A549 (cell line): Measurements from ENCODE around the gene KCNJ14. TPM values are rescaled to one million over a fixed set of nuclear protein-coding genes. Genes with fewer than 3 reads are reported as not detected.
A peak's percentile ranks its signal among the peaks of the same experiment; 100 is the strongest.

Experiments used
- ATAC-seq, 2 experiments: fragments of 200-7000 bp in 1 of 2; fragments of >200 bp in 1 of 2; cut with Nextera tagmentation in 1 of 2; cut with Tn5 transposase in 1 of 2; 3 replicates each; pipeline versions ENCODE4 v1.8.0 to v1.9.1; 2018 to 2020; ENCODE audit warnings: mild to moderate bottlenecking in 1 of 2, moderate library complexity in 1 of 2
- CTCF ChIA-PET: fragments of 300-600 bp; sonication (Branson Sonifier 250); formaldehyde crosslinking; extraction: SDS; loops from one replicate; lab custom pipeline; 2021; ENCODE audit warnings: antibody characterized with exemption, inconsistent platforms; lab: Yijun Ruan, JAX
- POLR2A ChIA-PET: fragments of 350-600 bp; formaldehyde crosslinking; extraction: SDS; loops from one replicate; lab custom pipeline; 2021; ENCODE audit warnings: antibody characterized with exemption, inconsistent platforms; lab: Yijun Ruan, JAX
- DNase-seq, 2 experiments: peaks; one replicate each; pipeline versions ENCODE4 v3.0.0 to v3.0.0-alpha.2; 2011 to 2016; ENCODE audit warnings: low read depth in 1 of 2, low spot score in 1 of 2
- FAIRE-seq: peaks from 2 replicates; lab custom pipeline; 2011; peaks lifted over from hg19 to GRCh38; lab: Jason Lieb, UNC
- H3K27ac ChIP-seq, 2 experiments: fragments of >200 bp; sonication (Bioruptor Twin); formaldehyde crosslinking; 3 replicates each; pipeline ENCODE4 v1.5.1; 2016 to 2017
- H3K4me1 ChIP-seq: fragments of >200 bp; sonication (Bioruptor Twin); formaldehyde crosslinking; 3 replicates; pipeline ENCODE4 v1.6.1; 2016
- H3K4me2 ChIP-seq: fragments of >200 bp; sonication (Bioruptor Twin); formaldehyde crosslinking; 3 replicates; pipeline ENCODE4 v1.6.1; 2016
- H3K4me3 ChIP-seq: fragments of >200 bp; sonication (Bioruptor Twin); formaldehyde crosslinking; 3 replicates; pipeline ENCODE4 v1.5.1; 2016
- H3K9me3 ChIP-seq: fragments of >200 bp; sonication (Bioruptor Twin); formaldehyde crosslinking; 3 replicates; pipeline ENCODE4 v1.6.1; 2016
- CBX2 ChIP-seq: fragments of 200-600 bp; sonication (generic); IDR thresholded peaks from 2 replicates; pipeline ENCODE4 v1.6.1; 2016; ENCODE audit warnings: low read depth, mild to moderate bottlenecking, borderline replicate concordance
- CHD2 ChIP-seq: fragments of 150-350 bp; IDR thresholded peaks from 2 replicates; pipeline ENCODE4 v1.6.1; 2014; ENCODE audit warnings: low read length; ENCODE audit not compliant: partially characterized antibody
- EHF ChIP-seq: fragments of 250-450 bp; sonication (Bioruptor Pico); IDR thresholded peaks from 2 replicates; pipeline ENCODE4 v1.5.0; 2020; ENCODE audit warnings: mild to moderate bottlenecking
- ESRRA ChIP-seq: fragments of 150-350 bp; IDR thresholded peaks from 2 replicates; pipeline ENCODE4 v1.6.1; 2014; ENCODE audit warnings: mild to moderate bottlenecking, low read length, borderline replicate concordance
- FOXS1 ChIP-seq: fragments of 250-450 bp; sonication (Bioruptor Pico); IDR thresholded peaks from 2 replicates; pipeline ENCODE4 v1.5.0; 2020; ENCODE audit warnings: mild to moderate bottlenecking, moderate library complexity
- HDAC2 ChIP-seq: fragments of 200-600 bp; sonication (generic); IDR thresholded peaks from 2 replicates; pipeline ENCODE4 v1.6.1; 2016
- JUN ChIP-seq, 2 experiments: fragments of >200 bp; sonication (Bioruptor Twin); formaldehyde crosslinking; IDR thresholded peaks; 2 replicates in 1 of 2; 3 replicates in 1 of 2; pipeline ENCODE4 v1.6.1; 2016 to 2017
- KDM1A ChIP-seq: fragments of 200-600 bp; sonication (generic); IDR thresholded peaks from 2 replicates; pipeline ENCODE4 v1.6.1; 2016; ENCODE audit warnings: low read depth, mild to moderate bottlenecking
- POLR2A ChIP-seq: IDR thresholded peaks from 2 replicates; pipeline ENCODE4 v1.6.1; 2012; ENCODE audit warnings: mild to moderate bottlenecking, low read length
- WGBS: methylation state at CpG from one replicate; pipeline ENCODE4 v1.1.6; 2017; ENCODE audit errors: missing lambda C conversion rate; 5-methylcytosine and 5-hydroxymethylcytosine counted together
- polyA plus RNA-seq, 4 experiments: library from polyadenylated mRNA; depleted of rRNA in 3 of 4; stranded (reverse); fragments of >200 nt; fragmentation: RNase III in 1 of 4; extraction: RNeasy Plus Mini Kit Qiagen cat#74134 plus additional on column Dnase treatment in 1 of 4; gene quantifications; 2 replicates in 3 of 4; 3 replicates in 1 of 4; pipeline ENCODE4 v1.2.3, GENCODE V29; 2011 to 2017
- TF ChIP-seq, protein P1 (sequence below): fragments of >200 bp; sonication (Bioruptor Twin); formaldehyde crosslinking; IDR thresholded peaks from 3 replicates; pipeline ENCODE4 v1.6.1; 2016
- TF ChIP-seq, protein P2 (sequence below): IDR thresholded peaks from 2 replicates; pipeline ENCODE4 v1.6.1; 2012

Gene KCNJ14
- polyA plus RNA-seq, 2 of the 4 experiments (the other 2 are of a cell fraction) = 1.3 to 1.9 TPM

DNA sequence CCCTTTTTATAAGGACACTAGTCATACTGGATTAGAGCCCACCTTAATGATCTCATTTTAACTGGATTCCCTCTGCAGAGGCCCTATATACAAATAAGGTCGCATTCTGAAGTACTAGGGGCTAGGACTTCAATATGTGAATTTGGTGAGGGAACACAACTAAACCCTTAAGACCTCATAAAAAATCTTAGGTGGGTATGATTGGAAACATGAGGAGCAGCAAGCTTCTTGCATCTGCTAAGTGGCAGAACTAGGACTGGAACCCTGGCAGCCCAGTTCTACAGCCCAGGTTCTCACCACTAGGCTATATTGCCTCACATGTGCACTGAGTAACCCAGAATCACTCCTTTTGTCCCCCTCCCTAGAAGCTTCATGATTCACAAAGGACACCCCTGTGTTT is 26.7 kb upstream of the KCNJ14 start:
- Histone ChIP-seq H3K9me3 (peaks cover 9% of the 10 kb centered on the region; the same call in 2 of the 3 replicates), H3K27ac (no peak overlapping the region), H3K4me2 (no peak overlapping the region), H3K4me3 (no peak overlapping the region), H3K4me1 (peaks cover 20% of the 10 kb centered on the region)
- no peak for FAIRE-seq
- no peak for DNase-seq
- TF ChIP-seq, protein P1, sequence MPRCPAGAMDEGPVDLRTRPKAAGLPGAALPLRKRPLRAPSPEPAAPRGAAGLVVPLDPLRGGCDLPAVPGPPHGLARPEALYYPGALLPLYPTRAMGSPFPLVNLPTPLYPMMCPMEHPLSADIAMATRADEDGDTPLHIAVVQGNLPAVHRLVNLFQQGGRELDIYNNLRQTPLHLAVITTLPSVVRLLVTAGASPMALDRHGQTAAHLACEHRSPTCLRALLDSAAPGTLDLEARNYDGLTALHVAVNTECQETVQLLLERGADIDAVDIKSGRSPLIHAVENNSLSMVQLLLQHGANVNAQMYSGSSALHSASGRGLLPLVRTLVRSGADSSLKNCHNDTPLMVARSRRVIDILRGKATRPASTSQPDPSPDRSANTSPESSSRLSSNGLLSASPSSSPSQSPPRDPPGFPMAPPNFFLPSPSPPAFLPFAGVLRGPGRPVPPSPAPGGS = no peak
- POLR2A ChIA-PET = no interaction called here
- 100% methylated on average over 1 of the region's 1 CpG for WGBS
- ATAC-seq = no peak
- CTCF ChIA-PET = interaction anchor here (1.0 to 1.1 kb wide), 3 partner anchors 13 to 37 kb away, joined by 3 to 4 read pairs (median 4); partner anchors contain the start of gene KDELR1

DNA sequence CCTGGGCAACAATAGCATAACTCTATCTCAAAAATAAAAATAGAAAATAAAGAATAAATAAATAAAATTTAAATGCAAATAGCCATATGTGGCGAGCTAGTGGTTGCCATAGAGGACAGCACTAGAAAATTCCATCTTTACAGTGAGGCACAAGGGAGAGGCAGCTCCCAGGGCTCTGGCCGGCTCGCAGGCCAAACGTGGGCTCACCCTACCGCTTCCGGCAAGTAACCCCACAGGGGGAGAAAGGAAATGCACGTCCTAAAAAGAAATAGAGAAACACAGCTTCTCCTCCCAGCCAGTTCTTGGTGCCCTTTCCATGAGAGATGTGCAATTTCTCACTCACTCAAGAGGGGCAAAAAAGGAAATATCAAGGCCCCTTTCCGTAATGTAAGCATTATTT is 22.0 kb upstream of the KCNJ14 start:
- CTCF ChIA-PET = interaction anchor here (0.6 to 5.6 kb wide), 3 partner anchors 12 to 75 kb away, joined by 3 to 30 read pairs (median 4); partner anchors contain the start of gene GRWD1

DNA sequence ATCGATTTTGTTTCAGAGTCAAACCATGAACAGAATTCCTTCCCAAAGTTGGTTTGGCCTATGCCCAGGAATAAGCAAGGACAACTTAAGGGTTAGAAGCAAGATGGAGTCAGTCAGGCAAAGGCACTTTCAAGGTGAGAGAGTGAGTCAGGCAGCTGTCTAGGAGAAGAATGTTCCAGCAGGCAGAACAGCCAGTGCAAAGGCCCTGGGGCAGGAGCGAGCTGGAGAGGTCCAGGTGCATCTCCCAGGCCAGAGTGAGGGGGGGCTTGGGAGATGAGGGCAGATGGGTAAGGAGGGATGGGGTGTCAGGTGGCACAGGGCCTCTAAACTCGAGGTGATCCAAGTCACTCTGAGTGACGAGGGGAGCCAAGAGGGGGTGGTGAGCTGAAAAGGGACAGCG is 18.8 kb upstream of the KCNJ14 start:
- no peak for DNase-seq
- TF ChIP-seq HDAC2 (no peak), POLR2A (no peak), EHF (CRISPR knock-in tag) (no peak)
- TF ChIP-seq, protein P2, sequence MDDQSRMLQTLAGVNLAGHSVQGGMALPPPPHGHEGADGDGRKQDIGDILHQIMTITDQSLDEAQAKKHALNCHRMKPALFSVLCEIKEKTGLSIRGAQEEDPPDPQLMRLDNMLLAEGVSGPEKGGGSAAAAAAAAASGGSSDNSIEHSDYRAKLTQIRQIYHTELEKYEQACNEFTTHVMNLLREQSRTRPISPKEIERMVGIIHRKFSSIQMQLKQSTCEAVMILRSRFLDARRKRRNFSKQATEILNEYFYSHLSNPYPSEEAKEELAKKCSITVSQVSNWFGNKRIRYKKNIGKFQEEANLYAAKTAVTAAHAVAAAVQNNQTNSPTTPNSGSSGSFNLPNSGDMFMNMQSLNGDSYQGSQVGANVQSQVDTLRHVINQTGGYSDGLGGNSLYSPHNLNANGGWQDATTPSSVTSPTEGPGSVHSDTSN = no peak
- 0 out of 6 replicates have a peak, but pooled peaks of 1 of the 2 experiments have one; percentile 21 for ATAC-seq
- 81% methylated on average over 5 of the region's 5 CpGs for WGBS
- CTCF ChIA-PET = interaction anchor here (0.8 to 5.6 kb wide), 5 partner anchors 9 to 147 kb away, joined by 3 to 30 read pairs (median 3); partner anchors contain the start of genes GRIN2D and GRWD1
- Histone ChIP-seq H3K27ac (no peak overlapping the region), H3K4me3 (no peak overlapping the region), H3K4me2 (no peak overlapping the region), H3K4me1 (no peaks in the 10 kb centered on the region), H3K9me3 (no peaks in the 10 kb centered on the region; the same call in 2 of the 3 replicates)
- POLR2A ChIA-PET = no interaction called here
- no peak for FAIRE-seq

More for the DNA sequence above, 22.0 kb upstream of the KCNJ14 start:
- POLR2A ChIA-PET = no interaction called here
- Histone ChIP-seq H3K9me3 (peaks cover 9% of the 10 kb centered on the region; the same call in 2 of the 3 replicates), H3K4me2 (no peak overlapping the region), H3K27ac (no peak overlapping the region), H3K4me3 (no peak overlapping the region), H3K4me1 (no peaks in the 10 kb centered on the region)
- no peak for FAIRE-seq
- TF ChIP-seq FOXS1 = no peak
- TF ChIP-seq ESRRA = no peak
- no peak for TF ChIP-seq CBX2
- no peak for TF ChIP-seq CHD2
- TF ChIP-seq JUN (IDR thresholded peaks at IDR 0.05) = no peak
- 87% methylated on average over 8 of the region's 8 CpGs for WGBS
- ATAC-seq = peak in 1 of 2 experiments; percentile 41; a peak in 3 of 6 replicates
- DNase-seq = no peak

DNA sequence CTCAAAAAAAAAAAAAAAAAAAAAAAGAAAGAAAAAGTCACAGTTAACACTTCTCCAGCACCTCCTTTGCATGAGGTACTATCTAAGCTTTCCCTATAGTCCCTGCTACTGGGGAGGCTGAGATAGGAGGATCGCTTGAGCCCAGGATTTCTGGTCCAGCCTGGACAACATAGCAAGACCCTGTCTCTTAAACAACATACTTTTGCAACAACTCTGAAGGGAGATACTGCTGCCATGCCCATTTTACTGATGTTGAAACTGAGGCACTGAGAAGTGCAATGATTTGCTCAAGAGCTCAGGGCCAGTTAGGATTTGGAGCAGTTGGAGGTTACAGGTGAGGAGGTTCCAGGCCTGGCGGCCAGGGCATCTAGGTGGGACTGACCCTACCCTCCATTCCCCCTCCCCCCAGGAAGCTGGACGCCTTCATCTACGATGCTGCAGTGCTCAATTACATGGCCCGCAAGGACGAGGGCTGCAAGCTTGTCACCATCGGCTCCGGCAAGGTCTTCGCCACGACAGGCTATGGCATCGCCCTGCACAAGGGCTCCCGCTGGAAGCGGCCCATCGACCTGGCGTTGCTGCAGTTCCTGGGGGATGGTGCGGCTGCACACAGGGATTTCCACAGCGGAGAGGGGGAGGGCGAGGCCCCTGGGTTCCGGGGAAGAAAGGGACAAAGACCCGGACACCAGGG is 13.9 kb upstream of the KCNJ14 start:
- Histone ChIP-seq H3K4me3 (no peak overlapping the region), H3K27ac (no peak overlapping the region), H3K4me2 (no peak overlapping the region), H3K9me3 (no peaks in the 10 kb centered on the region), H3K4me1 (peaks cover 11% of the 10 kb centered on the region)
- FAIRE-seq (no peak), ATAC-seq (no peak), DNase-seq (no peak)
- CTCF ChIA-PET = interaction anchor here (0.8 to 1.7 kb wide), 8 partner anchors 10 to 168 kb away, joined by 3 to 6 read pairs (median 4); partner anchors contain the start of genes GRIN2D and KDELR1
- TF ChIP-seq HDAC2 (0 out of 2 replicates have a peak, but pooled peaks have one; percentile 50), KDM1A (peak; percentile 91; the same call in 1 of the 2 replicates), POLR2A (no peak)
- WGBS = 92% methylated on average over 18 of the region's 20 CpGs
- POLR2A ChIA-PET = no interaction called here
